22Rv1 (cell line): Measurements from ENCODE around the gene POLR2A.
A peak's percentile ranks its signal among the peaks of the same experiment; 100 is the strongest.

Experiments used
- H3K27ac ChIP-seq: fragments of 450-650 bp; 2 replicates; pipeline ENCODE4 v1.5.1; 2017
- CTCF ChIP-seq: fragments of 450-650 bp; IDR thresholded peaks from 2 replicates; pipeline ENCODE4 v1.5.1; 2017; ENCODE audit warnings: mild to moderate bottlenecking
- ZFX ChIP-seq: fragments of 450-650 bp; IDR thresholded peaks from 2 replicates; pipeline ENCODE4 v1.6.1; 2017; ENCODE audit warnings: antibody characterized with exemption, borderline replicate concordance

The POLR2A gene

DNA sequence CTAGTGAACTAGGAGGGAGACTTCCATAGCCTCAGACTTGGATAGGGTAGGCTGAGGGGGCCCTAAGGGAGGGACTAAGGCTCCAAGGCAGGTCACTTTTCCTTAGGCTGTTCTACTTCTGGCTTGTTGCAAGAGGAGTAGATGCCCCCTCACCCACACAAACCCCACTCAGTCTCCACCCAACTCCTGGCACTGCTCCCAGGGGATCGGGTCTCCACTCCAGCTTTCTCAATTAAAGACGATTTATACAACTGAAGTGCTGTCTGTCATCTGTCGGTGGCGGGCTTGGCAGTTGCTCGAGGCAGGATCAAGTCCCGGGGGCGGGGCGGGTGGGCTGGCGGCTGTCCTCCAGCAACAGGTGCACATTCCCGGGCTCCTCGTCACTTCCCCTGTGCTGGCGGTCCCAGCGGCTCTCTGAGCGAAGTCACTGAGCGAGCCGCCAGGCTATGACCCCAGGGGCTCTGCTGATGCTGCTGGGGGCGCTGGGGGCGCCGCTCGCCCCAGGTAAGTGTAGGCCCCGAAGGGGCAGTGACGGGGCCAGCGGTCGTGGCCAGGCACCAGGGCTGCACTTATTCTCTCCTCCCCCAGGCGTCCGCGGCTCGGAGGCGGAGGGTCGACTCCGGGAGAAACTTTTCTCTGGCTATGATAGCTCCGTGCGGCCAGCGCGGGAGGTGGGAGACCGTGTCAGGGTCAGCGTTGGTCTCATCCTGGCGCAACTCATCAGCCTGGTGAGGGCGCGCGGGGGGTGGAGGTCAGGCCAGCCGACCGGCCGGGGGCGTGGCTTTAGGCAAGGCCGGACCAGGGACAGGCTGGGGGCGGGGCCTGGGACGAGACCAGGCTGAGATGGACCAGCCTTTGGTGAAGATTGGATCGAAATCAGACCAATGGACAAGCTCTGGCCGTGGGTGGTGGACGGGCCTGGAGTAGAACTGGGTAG lies 39.2 kb upstream of the POLR2A start, which contains the start of gene CHRNB1:
TSS of gene CHRNB1 (plus strand) at position 380 of the 937 bp plus-strand sequence. CDS start at position 447, 67 bp downstream.
- peak within 1 kb of the TSS; percentile 82 for H3K27ac ChIP-seq
- TF ChIP-seq CTCF: peak; percentile 31
- TF ChIP-seq ZFX: no peak

- TF ChIP-seq CTCF (no peak), ZFX (no peak)
- H3K27ac ChIP-seq: peak overlapping the region; percentile 82
These were observed 38.6 kb upstream of the POLR2A start for GRCh38 chr17:7445619-7445968.

- H3K27ac ChIP-seq: no peak overlapping the region
- no peak for TF ChIP-seq ZFX
- TF ChIP-seq CTCF: no peak
These were observed 35.7 kb upstream of the POLR2A start for GRCh38 chr17:7448461-7448860.

GRCh38 chr17:7459961-7460545 lies 24.1 kb upstream of the POLR2A start:
- TF ChIP-seq ZFX: no peak
- TF ChIP-seq CTCF: no peak
- H3K27ac ChIP-seq: 0 out of 2 replicates have a peak overlapping the region, but pooled peaks have one; percentile 13

DNA sequence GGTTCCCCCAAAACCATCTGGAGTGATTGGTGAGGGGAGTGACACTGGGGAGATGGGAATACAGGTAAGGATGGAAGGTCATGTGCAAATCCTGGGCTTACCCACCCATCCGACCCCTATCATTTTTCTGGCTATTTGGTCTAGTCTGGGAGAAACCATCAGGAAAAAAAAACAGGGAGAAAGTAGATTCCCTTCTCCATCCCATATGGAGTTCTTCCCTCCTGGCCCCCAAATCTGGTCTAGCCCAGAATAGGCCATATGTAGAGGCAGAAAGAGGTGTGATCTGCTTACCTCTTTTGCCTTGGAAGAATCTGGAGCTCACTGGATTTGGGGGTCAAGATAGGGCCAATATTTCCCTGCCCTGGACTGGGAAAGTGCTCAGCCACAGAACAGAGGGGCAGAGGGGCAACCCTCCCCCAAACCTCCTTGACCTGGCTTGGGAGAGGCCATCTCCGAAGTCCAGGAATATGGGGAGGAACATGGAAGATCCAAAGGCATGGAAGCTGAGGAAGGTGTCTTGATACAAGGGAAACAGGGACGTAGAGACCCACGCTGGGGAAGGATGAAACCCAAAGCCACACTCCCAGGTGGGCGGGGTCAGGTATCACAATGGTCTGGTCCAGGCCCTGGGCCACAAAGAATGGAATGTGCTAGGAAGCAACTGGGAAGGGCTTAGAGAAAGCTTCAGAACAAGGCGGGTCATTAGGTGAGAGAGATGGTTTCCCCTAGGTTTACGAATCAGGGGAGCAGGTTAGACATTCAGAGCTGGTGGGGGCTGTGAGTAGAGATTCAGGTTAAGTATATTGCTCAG lies 23.1 kb upstream of the POLR2A start:
- no peak overlapping the region for H3K27ac ChIP-seq

More for the DNA sequence above, 23.1 kb upstream of the POLR2A start:
- TF ChIP-seq ZFX: no peak
- no peak for TF ChIP-seq CTCF
